GM23338 (cell line): ENCODE data around the gene KDM6A. TPM values are rescaled to one million over a fixed set of nuclear protein-coding genes. Genes with fewer than 3 reads are reported as not detected.

Source experiments
- ATAC-seq: fragments of 200-7000 bp; cut with Tn5 transposase; 3 replicates; pipeline ENCODE4 v1.9.1; 2020
- DNase-seq: peaks from one replicate; pipeline ENCODE4 v3.0.0-alpha.2; 2015; ENCODE audit warnings: low spot score
- H2AFZ ChIP-seq: fragments of 200-600 bp; sonication (generic); 2 replicates; pipeline ENCODE4 v1.8.0; 2016; ENCODE audit warnings: antibody characterized with exemption, mild to moderate bottlenecking, moderate library complexity
- H3F3A ChIP-seq: fragments of 200-600 bp; sonication (generic); replicated peaks from 2 replicates; pipeline ENCODE4 v1.8.0; 2017; ENCODE audit warnings: antibody characterized with exemption, mixed run types, low read depth
- H3K27ac ChIP-seq: fragments of 200-600 bp; sonication (generic); 2 replicates; pipeline ENCODE4 v1.6.1; 2016; ENCODE audit warnings: low read depth
- H3K27me3 ChIP-seq: fragments of 200-600 bp; sonication (generic); 2 replicates; pipeline ENCODE4 v1.8.0; 2016; ENCODE audit warnings: mild to moderate bottlenecking, mixed run types, moderate library complexity; ENCODE audit not compliant: insufficient read depth
- H3K36me3 ChIP-seq: fragments of 200-600 bp; sonication (generic); 2 replicates; pipeline ENCODE4 v1.8.0; 2016; ENCODE audit warnings: mild to moderate bottlenecking; ENCODE audit not compliant: insufficient read depth
- H3K4me1 ChIP-seq: fragments of 200-600 bp; sonication (generic); 2 replicates; pipeline ENCODE4 v1.8.0; 2016; ENCODE audit warnings: mild to moderate bottlenecking, moderate library complexity; ENCODE audit not compliant: insufficient read depth
- H3K4me2 ChIP-seq: fragments of 200-600 bp; sonication (generic); 2 replicates; pipeline ENCODE4 v1.7.1; 2017; ENCODE audit warnings: mixed run types
- H3K4me3 ChIP-seq: fragments of 200-600 bp; sonication (generic); 2 replicates; pipeline ENCODE4 v1.6.1; 2016; ENCODE audit warnings: mixed run types
- H3K79me2 ChIP-seq: fragments of 200-600 bp; sonication (generic); replicated peaks from 2 replicates; pipeline ENCODE4 v1.8.0; 2017; ENCODE audit warnings: mild to moderate bottlenecking; ENCODE audit not compliant: insufficient read depth
- H3K9me2 ChIP-seq: fragments of 200-600 bp; sonication (generic); 2 replicates; pipeline ENCODE4 v1.8.0; 2017; ENCODE audit not compliant: insufficient read depth
- H4K20me1 ChIP-seq: fragments of 200-600 bp; sonication (generic); replicated peaks from 2 replicates; pipeline ENCODE4 v1.8.0; 2017; ENCODE audit warnings: mild to moderate bottlenecking; ENCODE audit not compliant: insufficient read depth
- H3K27ac Mint-ChIP-seq: 2 replicates; pipeline ENCODE4 v1.8.0; 2020; ENCODE audit warnings: inconsistent platforms, mild to moderate bottlenecking, moderate library complexity, mixed read lengths
- H3K27me3 Mint-ChIP-seq: 3 replicates; pipeline ENCODE4 v1.8.0; 2022; ENCODE audit warnings: low read depth, mild to moderate bottlenecking, moderate library complexity, mixed read lengths, inconsistent platforms; ENCODE audit not compliant: insufficient read depth, poor library complexity
- H3K36me3 Mint-ChIP-seq: 3 replicates; pipeline ENCODE4 v1.8.0; 2021; ENCODE audit warnings: low read depth, mild to moderate bottlenecking, inconsistent platforms, moderate library complexity, mixed read lengths
- H3K4me1 Mint-ChIP-seq: 3 replicates; pipeline ENCODE4 v1.8.0; 2020; ENCODE audit warnings: mild to moderate bottlenecking, inconsistent platforms, mixed read lengths
- H3K4me3 Mint-ChIP-seq: 3 replicates; pipeline ENCODE4 v1.8.0; 2021; ENCODE audit warnings: moderate library complexity, mild to moderate bottlenecking, inconsistent platforms, mixed read lengths
- H3K9me3 Mint-ChIP-seq: 3 replicates; pipeline ENCODE4 v1.8.0; 2020; ENCODE audit warnings: moderate library complexity, mild to moderate bottlenecking, inconsistent platforms, mixed read lengths
- CREB1 ChIP-seq: fragments of 250-450 bp; sonication (Bioruptor Pico); IDR thresholded peaks from 2 replicates; pipeline ENCODE4 v1.5.0; 2020; ENCODE audit warnings: low read depth, mild to moderate bottlenecking, moderate library complexity
- EZH2 ChIP-seq: fragments of 200-600 bp; sonication (generic); IDR thresholded peaks from one replicate; pipeline ENCODE4 v1.8.0; 2017; ENCODE audit warnings: antibody characterized with exemption, mild to moderate bottlenecking, low read depth; ENCODE audit not compliant: unreplicated experiment
- EZH2phosphoT487 ChIP-seq: fragments of 200-600 bp; sonication (generic); IDR thresholded peaks from one replicate; pipeline ENCODE4 v1.8.1; 2018; ENCODE audit warnings: antibody characterized with exemption; ENCODE audit not compliant: unreplicated experiment
- JUNB ChIP-seq: IDR thresholded peaks from one replicate; pipeline ENCODE4 v1.6.1; 2016; ENCODE audit warnings: antibody characterized with exemption; ENCODE audit not compliant: unreplicated experiment
- NANOG ChIP-seq: IDR thresholded peaks from 2 replicates; pipeline ENCODE4 v1.6.1; 2016; ENCODE audit warnings: antibody characterized with exemption, borderline replicate concordance
- POLR2AphosphoS5 ChIP-seq: IDR thresholded peaks from 2 replicates; pipeline ENCODE4 v1.6.1; 2016; ENCODE audit warnings: antibody characterized with exemption, low read depth
- REST ChIP-seq: IDR thresholded peaks from one replicate; pipeline ENCODE4 v1.6.1; 2018; ENCODE audit warnings: antibody characterized with exemption; ENCODE audit not compliant: unreplicated experiment
- STAT1 ChIP-seq: IDR thresholded peaks from one replicate; pipeline ENCODE4 v1.6.1; 2016; ENCODE audit warnings: antibody characterized with exemption; ENCODE audit not compliant: unreplicated experiment
- ZNF114 ChIP-seq: fragments of 250-450 bp; sonication (Bioruptor Pico); IDR thresholded peaks from 2 replicates; pipeline ENCODE4 v1.5.0; 2020; ENCODE audit warnings: mild to moderate bottlenecking, moderate library complexity
- ZNF331 ChIP-seq: fragments of 250-450 bp; sonication (Bioruptor Pico); IDR thresholded peaks from 2 replicates; pipeline ENCODE4 v1.5.0; 2020; ENCODE audit warnings: low read depth, mild to moderate bottlenecking, moderate library complexity
- polyA plus RNA-seq: library from polyadenylated mRNA; unstranded; fragments of >200 nt; fragmentation: Nextera tagmentation; extraction: Ambion mirVana; gene quantifications from 2 replicates; pipeline ENCODE4 v1.2.1, GENCODE V29; 2016
- total RNA-seq: library from RNA; depleted of rRNA; stranded (reverse); fragments of >200 nt; shearing (Covaris generic); gene quantifications from 2 replicates; pipeline ENCODE4 v1.2.3, GENCODE V29; 2014
- TF ChIP-seq, protein P1 (sequence below): IDR thresholded peaks from 2 replicates; pipeline ENCODE4 v1.6.1; 2016; ENCODE audit warnings: antibody characterized with exemption
- TF ChIP-seq, protein P2 (sequence below): fragments of 250-450 bp; sonication (Bioruptor Pico); IDR thresholded peaks from 2 replicates; pipeline ENCODE4 v1.5.0; 2020; ENCODE audit warnings: mild to moderate bottlenecking, moderate library complexity
- TF ChIP-seq, protein P3 (sequence below), 2 experiments: fragments of 200-600 bp in 1 of 2; sonication (generic) in 1 of 2; conservative IDR thresholded peaks; 2 replicates each; pipeline versions ENCODE4 v1.5.1 to v1.6.1; 2016 to 2017; ENCODE audit warnings: antibody characterized with exemption in 2 of 2, low read depth in 2 of 2, mild to moderate bottlenecking in 2 of 2, moderate library complexity in 1 of 2

The KDM6A gene
- total and polyA plus RNA-seq, 2 experiments from 2014 or later = 22.8 to 102 TPM

DNA sequence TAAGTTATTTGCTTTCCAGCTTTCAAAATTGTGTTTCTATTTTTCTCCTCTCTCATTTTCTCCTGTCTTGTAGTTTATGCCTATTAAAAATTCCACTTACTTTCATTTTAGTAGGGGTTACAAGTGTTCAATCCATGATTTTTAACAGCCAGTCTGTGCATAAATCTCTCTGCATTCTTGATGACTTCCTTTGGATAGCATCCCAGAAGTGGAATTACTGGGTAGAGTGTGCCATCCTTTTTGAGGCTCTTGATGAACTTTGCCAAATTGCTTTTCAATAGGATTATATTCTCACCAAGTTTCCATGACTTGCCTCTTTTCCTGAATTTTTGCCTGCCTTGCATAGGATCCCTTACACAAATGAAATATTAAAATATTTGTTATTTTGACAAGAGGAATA, 269.2 kb downstream of the KDM6A start:
- no peak overlapping the region for H3K27ac Mint-ChIP-seq
- H3K9me3 Mint-ChIP-seq = no peaks in the 10 kb centered on the region
- H3K4me3 Mint-ChIP-seq = no peak overlapping the region
- Histone ChIP-seq H3K27me3 (no peaks in the 10 kb centered on the region), H3K4me2 (no peak overlapping the region), H3F3A (no peaks in the 10 kb centered on the region), H4K20me1 (no peaks in the 10 kb centered on the region), H2AFZ (no peak overlapping the region), H3K27ac (no peak overlapping the region), H3K9me2 (no peaks in the 10 kb centered on the region), H3K79me2 (no peaks in the 10 kb centered on the region), H3K4me1 (no peaks in the 10 kb centered on the region), H3K4me3 (no peak overlapping the region), H3K36me3 (no peaks in the 10 kb centered on the region)
- H3K4me1 Mint-ChIP-seq = no peaks in the 10 kb centered on the region
- peaks cover 3% of the 10 kb centered on the region for H3K27me3 Mint-ChIP-seq
- H3K36me3 Mint-ChIP-seq = no peaks in the 10 kb centered on the region
- DNase-seq (no peak), ATAC-seq (no peak)
- TF ChIP-seq NANOG (no peak), CREB1 (no peak), STAT1 (no peak), EZH2phosphoT487 (no peak), ZNF331 (CRISPR knock-in tag) (no peak), ZNF114 (CRISPR knock-in tag) (no peak), POLR2AphosphoS5 (no peak), EZH2 (no peak), JUNB (no peak), REST (no peak)
- TF ChIP-seq, protein P1, sequence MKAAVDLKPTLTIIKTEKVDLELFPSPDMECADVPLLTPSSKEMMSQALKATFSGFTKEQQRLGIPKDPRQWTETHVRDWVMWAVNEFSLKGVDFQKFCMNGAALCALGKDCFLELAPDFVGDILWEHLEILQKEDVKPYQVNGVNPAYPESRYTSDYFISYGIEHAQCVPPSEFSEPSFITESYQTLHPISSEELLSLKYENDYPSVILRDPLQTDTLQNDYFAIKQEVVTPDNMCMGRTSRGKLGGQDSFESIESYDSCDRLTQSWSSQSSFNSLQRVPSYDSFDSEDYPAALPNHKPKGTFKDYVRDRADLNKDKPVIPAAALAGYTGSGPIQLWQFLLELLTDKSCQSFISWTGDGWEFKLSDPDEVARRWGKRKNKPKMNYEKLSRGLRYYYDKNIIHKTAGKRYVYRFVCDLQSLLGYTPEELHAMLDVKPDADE = no peak
- TF ChIP-seq, protein P2, sequence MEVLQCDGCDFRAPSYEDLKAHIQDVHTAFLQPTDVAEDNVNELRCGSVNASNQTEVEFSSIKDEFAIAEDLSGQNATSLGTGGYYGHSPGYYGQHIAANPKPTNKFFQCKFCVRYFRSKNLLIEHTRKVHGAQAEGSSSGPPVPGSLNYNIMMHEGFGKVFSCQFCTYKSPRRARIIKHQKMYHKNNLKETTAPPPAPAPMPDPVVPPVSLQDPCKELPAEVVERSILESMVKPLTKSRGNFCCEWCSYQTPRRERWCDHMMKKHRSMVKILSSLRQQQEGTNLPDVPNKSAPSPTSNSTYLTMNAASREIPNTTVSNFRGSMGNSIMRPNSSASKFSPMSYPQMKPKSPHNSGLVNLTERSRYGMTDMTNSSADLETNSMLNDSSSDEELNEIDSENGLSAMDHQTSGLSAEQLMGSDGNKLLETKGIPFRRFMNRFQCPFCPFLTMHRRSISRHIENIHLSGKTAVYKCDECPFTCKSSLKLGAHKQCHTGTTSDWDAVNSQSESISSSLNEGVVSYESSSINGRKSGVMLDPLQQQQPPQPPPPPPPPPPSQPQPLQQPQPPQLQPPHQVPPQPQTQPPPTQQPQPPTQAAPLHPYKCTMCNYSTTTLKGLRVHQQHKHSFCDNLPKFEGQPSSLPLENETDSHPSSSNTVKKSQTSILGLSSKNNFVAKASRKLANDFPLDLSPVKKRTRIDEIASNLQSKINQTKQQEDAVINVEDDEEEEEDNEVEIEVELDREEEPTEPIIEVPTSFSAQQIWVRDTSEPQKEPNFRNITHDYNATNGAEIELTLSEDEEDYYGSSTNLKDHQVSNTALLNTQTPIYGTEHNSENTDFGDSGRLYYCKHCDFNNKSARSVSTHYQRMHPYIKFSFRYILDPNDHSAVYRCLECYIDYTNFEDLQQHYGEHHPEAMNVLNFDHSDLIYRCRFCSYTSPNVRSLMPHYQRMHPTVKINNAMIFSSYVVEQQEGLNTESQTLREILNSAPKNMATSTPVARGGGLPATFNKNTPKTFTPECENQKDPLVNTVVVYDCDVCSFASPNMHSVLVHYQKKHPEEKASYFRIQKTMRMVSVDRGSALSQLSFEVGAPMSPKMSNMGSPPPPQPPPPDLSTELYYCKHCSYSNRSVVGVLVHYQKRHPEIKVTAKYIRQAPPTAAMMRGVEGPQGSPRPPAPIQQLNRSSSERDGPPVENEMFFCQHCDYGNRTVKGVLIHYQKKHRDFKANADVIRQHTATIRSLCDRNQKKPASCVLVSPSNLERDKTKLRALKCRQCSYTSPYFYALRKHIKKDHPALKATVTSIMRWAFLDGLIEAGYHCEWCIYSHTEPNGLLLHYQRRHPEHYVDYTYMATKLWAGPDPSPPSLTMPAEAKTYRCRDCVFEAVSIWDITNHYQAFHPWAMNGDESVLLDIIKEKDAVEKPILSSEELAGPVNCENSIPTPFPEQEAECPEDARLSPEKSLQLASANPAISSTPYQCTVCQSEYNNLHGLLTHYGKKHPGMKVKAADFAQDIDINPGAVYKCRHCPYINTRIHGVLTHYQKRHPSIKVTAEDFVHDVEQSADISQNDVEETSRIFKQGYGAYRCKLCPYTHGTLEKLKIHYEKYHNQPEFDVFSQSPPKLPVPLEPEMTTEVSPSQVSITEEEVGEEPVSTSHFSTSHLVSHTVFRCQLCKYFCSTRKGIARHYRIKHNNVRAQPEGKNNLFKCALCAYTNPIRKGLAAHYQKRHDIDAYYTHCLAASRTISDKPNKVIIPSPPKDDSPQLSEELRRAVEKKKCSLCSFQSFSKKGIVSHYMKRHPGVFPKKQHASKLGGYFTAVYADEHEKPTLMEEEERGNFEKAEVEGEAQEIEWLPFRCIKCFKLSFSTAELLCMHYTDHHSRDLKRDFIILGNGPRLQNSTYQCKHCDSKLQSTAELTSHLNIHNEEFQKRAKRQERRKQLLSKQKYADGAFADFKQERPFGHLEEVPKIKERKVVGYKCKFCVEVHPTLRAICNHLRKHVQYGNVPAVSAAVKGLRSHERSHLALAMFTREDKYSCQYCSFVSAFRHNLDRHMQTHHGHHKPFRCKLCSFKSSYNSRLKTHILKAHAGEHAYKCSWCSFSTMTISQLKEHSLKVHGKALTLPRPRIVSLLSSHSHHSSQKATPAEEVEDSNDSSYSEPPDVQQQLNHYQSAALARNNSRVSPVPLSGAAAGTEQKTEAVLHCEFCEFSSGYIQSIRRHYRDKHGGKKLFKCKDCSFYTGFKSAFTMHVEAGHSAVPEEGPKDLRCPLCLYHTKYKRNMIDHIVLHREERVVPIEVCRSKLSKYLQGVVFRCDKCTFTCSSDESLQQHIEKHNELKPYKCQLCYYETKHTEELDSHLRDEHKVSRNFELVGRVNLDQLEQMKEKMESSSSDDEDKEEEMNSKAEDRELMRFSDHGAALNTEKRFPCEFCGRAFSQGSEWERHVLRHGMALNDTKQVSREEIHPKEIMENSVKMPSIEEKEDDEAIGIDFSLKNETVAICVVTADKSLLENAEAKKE = no peak
- TF ChIP-seq, protein P3, sequence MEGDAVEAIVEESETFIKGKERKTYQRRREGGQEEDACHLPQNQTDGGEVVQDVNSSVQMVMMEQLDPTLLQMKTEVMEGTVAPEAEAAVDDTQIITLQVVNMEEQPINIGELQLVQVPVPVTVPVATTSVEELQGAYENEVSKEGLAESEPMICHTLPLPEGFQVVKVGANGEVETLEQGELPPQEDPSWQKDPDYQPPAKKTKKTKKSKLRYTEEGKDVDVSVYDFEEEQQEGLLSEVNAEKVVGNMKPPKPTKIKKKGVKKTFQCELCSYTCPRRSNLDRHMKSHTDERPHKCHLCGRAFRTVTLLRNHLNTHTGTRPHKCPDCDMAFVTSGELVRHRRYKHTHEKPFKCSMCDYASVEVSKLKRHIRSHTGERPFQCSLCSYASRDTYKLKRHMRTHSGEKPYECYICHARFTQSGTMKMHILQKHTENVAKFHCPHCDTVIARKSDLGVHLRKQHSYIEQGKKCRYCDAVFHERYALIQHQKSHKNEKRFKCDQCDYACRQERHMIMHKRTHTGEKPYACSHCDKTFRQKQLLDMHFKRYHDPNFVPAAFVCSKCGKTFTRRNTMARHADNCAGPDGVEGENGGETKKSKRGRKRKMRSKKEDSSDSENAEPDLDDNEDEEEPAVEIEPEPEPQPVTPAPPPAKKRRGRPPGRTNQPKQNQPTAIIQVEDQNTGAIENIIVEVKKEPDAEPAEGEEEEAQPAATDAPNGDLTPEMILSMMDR (conservative IDR thresholded peaks at IDR 0.05; ENCODE audit: low read depth in 2 of 2) = no peak
